Measurements from ENCODE around the gene DRD2.

DNA sequence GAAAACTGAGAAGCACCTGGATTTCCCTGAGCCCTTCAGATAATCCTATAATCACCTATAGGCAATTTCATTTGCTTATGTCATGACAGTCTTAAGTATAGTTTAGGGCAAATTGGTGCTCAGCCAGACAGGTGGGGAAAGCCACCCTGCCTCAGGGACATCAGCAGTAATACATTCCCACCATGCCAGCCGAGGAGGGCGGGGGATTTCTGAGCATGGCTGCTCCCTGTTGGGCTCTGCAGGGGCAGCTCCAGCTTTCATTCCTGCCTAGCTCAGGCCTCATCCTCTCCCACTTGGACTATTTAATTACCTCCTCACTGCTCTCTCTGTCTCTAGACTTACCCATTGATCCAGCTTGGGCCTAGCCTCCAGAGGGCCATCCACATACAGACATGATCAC, 9.0 kb upstream of the DRD2 start:
- TF ChIP-seq, protein P1, sequence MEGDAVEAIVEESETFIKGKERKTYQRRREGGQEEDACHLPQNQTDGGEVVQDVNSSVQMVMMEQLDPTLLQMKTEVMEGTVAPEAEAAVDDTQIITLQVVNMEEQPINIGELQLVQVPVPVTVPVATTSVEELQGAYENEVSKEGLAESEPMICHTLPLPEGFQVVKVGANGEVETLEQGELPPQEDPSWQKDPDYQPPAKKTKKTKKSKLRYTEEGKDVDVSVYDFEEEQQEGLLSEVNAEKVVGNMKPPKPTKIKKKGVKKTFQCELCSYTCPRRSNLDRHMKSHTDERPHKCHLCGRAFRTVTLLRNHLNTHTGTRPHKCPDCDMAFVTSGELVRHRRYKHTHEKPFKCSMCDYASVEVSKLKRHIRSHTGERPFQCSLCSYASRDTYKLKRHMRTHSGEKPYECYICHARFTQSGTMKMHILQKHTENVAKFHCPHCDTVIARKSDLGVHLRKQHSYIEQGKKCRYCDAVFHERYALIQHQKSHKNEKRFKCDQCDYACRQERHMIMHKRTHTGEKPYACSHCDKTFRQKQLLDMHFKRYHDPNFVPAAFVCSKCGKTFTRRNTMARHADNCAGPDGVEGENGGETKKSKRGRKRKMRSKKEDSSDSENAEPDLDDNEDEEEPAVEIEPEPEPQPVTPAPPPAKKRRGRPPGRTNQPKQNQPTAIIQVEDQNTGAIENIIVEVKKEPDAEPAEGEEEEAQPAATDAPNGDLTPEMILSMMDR (conservative IDR thresholded peaks at IDR 0.05): no peak
- TF ChIP-seq ZFX (IDR thresholded peaks at IDR 0.05): no peak
